ENCODE data around the gene KCNG2.
"Not testable (repeated sequence)": the region's sequence is repeated elsewhere in the genome, so short reads cannot be mapped to it uniquely, and the experiment has no call there.

KCNG2 gene

DNA sequence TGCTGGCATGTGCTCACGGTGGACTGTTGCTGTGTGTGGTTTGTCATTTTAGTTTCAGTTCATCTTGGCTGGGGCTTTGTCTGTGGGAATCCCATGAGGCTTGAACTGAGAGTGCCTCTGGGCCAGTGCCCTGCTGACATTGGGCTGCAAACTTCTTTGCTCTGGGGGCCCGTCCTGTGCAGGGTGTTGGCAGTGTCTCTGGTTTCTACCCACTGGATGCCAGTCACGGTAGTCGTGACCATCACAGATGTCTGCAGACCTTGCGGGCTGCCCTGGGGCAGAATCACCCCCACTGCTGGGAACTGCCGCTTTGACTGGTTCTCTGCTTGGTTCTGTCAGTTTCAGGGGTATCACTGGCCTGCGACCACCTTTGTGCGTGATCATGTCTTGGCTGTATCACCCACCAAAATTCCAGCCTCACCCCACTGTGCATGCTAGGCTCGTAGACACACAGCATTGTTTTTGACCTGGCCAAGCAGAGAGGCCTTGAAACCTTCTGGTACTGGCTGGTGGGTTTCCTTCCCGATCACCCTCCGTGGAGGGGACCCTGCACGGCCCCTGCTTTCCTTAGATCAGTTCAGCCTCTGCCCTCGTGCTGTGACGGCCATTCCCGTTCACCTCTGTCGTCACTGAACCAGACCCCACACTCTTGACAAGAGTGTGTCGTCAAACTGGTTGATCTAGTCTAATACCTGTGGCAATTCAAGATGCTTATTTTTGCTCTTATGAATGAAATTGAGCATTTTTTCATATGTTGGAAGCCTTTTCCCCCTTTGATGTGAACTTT lies 57.6 kb downstream of the KCNG2 start:
- DNase-seq: no peak

- peak; percentile 64 for DNase-seq
Observed at GRCh38 chr18:79856119-79857007, 58.6 kb downstream of the KCNG2 start.

GRCh38 chr18:79857082-79857671 lies 59.4 kb downstream of the KCNG2 start:
- no peak for DNase-seq

DNA sequence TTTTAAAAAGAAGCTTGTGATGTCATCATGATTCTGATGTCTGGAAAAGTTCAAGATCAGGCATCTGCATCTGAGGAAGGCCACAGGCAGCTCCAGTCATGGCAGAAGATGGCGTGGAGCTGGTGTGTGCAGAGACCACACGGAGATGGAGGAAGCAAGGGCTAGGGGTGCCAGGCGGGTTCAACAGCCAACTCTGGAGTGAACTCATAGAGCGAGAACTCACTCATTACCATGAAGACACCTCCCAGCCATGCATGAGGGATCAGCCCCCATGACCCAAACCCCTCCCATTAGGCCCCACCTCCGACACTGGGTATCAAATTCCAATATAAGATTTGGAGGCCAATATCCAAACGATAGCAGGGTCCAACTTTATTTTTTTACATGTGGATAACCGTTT lies 61.6 kb downstream of the KCNG2 start:
- DNase-seq: no peak

GRCh38 chr18:79861687-79862086 lies 63.9 kb downstream of the KCNG2 start:
- DNase-seq: no peak

DNA sequence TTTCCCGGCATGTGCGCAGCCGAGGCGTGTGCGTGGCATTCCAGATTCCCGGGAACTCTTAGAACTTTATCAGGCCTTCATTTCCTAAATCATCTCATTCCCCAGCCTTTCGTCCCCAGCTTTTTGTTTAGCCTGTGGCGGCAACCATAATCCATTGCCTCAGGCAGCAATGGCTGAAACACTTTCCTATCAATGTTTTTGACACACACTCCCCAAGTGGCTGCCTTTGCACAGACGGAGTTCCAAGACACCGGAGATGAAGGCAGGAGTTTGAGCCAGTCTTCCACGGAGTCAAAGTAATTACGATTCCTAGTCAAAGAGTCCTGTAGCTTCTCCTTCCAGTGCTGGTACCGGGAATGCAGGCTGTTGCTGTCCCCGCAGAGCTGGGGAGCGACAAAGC lies 64.8 kb downstream of the KCNG2 start:
- no peak for DNase-seq

DNA sequence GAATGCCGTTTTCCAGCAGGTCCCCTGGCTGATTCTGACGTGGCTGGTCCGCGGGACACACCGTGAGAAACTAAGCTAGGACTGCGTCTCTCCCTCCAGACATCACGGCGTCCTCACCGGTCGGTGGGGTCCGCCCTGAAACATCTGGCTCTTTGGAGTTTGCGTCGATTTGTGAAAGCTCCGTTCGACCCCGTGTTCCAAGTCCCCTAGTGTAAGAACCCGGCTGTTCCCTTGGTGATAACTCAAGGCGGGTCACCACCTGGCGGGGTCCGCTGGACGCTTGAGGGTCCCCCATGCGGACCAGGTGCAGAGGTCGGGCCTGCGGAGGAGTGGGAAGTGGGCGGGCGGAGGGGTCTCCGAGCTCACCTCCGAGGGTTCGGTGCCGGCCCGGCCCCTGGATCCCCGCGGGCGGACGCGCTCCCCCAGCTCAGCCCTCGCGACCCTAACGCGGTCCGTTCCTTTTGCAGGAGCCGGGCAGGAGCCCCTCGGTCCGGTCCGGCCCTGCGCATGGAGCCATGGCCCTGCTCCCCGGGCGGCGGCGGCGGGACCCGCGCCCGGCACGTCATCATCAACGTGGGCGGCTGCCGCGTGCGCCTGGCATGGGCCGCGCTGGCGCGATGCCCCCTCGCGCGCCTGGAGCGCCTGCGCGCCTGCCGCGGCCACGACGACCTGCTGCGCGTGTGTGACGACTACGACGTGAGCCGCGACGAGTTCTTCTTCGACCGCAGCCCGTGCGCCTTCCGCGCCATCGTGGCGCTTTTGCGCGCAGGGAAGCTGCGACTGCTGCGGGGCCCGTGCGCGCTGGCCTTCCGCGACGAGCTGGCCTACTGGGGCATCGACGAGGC lies 65.6 kb downstream of the KCNG2 start:
- no peak for DNase-seq

DNA sequence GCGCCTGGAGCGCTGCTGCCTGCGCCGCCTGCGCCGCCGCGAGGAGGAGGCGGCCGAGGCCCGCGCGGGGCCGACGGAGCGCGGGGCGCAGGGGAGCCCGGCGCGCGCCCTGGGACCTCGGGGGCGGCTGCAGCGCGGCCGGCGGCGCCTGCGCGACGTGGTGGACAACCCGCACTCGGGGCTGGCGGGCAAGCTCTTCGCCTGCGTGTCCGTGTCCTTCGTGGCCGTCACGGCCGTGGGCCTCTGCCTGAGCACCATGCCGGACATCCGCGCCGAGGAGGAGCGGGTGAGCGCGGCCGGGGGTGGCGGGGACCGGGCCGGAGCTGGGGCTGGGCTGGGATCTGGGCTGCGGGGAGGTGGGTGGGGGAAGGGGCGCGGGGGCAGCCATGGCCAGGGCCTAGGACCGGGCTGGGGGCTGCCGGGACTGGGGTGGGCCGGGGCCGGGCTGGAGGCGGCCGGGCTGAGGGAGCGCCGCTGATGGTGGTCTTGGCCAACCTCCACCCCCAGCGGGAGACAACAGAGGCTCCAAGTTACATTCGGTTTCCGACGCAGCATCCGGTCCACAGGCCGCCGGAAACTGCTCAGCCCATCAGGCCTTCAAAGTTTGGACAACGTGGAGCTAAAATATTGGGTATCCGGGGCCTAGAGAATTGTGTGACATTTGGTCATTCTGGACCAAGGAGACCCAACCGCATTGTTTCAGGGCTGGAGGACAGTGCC lies 66.4 kb downstream of the KCNG2 start:
- DNase-seq: no peak

- not testable (repeated sequence) for DNase-seq
Observed at GRCh38 chr18:79864955-79865354, 67.2 kb downstream of the KCNG2 start.

DNA sequence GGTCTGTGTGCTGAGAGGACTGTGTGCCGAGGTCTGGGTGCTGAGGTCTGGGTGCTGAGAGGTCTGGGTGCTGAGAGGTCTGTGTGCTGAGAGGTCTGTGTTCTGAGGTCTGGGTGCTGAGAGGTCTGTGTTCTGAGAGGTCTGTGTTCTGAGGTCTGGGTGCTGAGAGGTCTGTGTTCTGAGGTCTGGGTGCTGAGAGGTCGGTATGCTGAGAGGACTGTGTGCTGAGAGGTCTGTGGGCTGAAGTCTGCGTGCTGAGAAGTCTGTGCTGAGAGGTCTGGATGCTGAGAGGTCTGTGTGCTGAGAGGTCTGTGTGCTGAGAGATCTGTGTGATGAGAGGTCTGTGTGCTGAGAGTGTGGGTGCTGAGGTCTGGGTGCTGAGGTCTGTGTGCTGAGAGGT lies 68.2 kb downstream of the KCNG2 start:
- not testable (repeated sequence) for DNase-seq

- DNase-seq: no peak
Observed at GRCh38 chr18:79866889-79867574, 69.3 kb downstream of the KCNG2 start.

DNA sequence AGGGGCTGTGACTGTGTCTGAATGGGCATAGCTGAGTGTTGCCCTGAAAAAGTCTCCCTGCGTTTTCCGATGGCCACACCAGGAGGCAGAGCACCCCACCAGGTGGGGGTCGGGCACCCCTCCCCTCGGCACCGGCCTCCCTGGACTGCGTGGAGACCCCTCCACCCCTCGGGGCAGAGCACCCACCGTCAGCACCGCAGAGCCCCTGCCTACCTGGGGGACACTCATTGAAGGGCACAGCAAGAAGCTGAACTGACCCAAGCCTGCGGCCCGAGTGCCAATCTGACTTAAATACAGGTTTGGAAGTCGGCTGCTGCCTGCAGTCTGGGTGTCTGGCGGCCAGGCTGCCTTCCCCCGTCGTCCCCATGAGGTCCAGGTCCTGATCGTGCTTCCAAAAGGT lies 69.9 kb downstream of the KCNG2 start:
- DNase-seq: no peak

- DNase-seq: no peak
Observed at GRCh38 chr18:79868168-79868784, 70.5 kb downstream of the KCNG2 start.

GRCh38 chr18:79868811-79869541 lies 71.2 kb downstream of the KCNG2 start:
- no peak for DNase-seq

DNA sequence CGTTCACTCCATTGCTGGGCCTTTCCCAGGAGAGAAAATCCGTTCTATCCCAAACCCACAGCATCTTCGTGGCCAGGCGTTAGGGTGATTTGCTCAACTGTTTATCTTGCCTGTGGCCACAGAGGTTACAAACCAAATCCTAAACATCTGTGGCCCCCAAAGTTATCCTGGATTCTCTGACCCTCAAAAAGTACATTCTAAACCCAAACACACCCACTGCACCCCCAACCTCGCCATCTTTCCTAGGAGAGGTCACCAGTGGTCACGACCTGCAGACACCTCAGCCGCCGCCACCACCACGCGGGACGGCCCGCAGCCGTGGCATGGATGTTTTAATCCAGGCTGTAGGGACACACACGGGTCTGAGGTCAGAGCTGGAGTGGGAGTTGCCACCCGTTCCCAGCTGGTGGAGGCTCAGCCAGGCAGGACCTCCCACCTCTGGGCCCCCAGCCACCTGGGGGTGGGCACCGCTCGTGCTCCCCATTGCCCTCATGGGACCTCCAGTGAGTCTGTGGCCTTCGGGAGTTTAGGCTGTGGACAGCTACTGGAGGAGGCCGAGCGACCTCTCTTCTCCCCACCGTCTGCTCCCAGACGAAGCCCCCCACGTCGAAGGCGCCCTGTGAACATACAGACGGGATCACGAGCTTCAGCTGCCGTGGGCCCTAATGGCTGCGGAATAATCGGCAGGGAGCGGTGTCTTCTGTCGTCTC lies 72.0 kb downstream of the KCNG2 start:
- DNase-seq: no peak

GRCh38 chr18:79870301-79871025 lies 72.7 kb downstream of the KCNG2 start:
- no peak for DNase-seq

DNA sequence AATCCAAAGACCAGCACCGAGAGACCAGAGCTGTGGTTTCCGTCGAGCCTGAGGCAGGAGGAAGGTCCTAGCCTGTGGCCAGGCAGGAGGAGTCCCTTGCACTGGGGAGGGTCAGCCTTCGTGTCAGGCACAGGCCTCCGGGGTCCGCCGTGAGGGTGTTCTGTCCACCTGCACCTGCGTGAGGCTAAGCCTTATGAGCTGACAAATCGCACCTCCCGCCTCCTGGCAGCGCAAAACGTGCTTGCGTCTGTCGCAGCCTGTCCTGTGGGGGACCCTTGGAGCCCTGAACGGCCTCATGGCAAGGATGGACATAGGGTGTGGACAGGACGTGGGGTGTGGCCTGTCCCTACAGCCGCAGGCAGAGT lies 73.3 kb downstream of the KCNG2 start:
- DNase-seq: no peak

GRCh38 chr18:79871481-79872091 lies 73.8 kb downstream of the KCNG2 start:
- DNase-seq: no peak

Measured in DMS153 (cell line).